Astrocyte of the cerebellum (primary cell): Measurements from ENCODE around the gene DIS3L2.

Source experiments
- DNase-seq: peaks from one replicate; pipeline ENCODE4 v3.0.0-alpha.2; 2011; ENCODE audit warnings: low read depth
- H3K4me3 ChIP-seq: 2 replicates; pipeline ENCODE4 v1.5.1; 2011; ENCODE audit warnings: mild to moderate bottlenecking, low read depth, low read length, moderate library complexity
- CTCF ChIP-seq: IDR thresholded peaks from 2 replicates; pipeline ENCODE4 v1.5.1; 2012; ENCODE audit warnings: low read length, low read depth, moderate library complexity, mild to moderate bottlenecking; ENCODE audit errors: missing control alignments
- in situ Hi-C: cut with HindIII; loops from 2 replicates; pipeline ENCODE4 v1.10.0; 2017; ENCODE audit warnings: low sequenced_read_pairs

The DIS3L2 gene

GRCh38 chr2:232385660-232386489, 424.4 kb downstream of the DIS3L2 start:
- peak; percentile 62 for DNase-seq
- in situ Hi-C loops = no loop called here
- no peak overlapping the region for H3K4me3 ChIP-seq
- TF ChIP-seq CTCF = no peak

- no peak for DNase-seq
- no peak for TF ChIP-seq CTCF
- no peak overlapping the region for H3K4me3 ChIP-seq
- in situ Hi-C loops = no loop called here
Observed at GRCh38 chr2:232386490-232386739, 424.9 kb downstream of the DIS3L2 start.
